Activated B cell treated with CpG ODN at 0.5 μM for 24 hours (primary cell): Measurements from ENCODE around the gene AGXT2. TPM values are rescaled to one million over a fixed set of nuclear protein-coding genes. Genes with fewer than 3 reads are reported as not detected.

Source experiments
- ATAC-seq: fragments of 200-7000 bp; cut with Tn5 transposase; one replicate; pipeline ENCODE4 v1.10.0; 2021; ENCODE audit warnings: low read depth, mild to moderate bottlenecking, moderate library complexity
- CTCF ChIA-PET: fragments of 350-600 bp; sonication (Branson Sonifier 250); formaldehyde crosslinking; loops from one replicate; lab custom pipeline; 2021; ENCODE audit warnings: antibody characterized with exemption; lab: Charles Lee
- POLR2A ChIA-PET: fragments of 350-600 bp; sonication (Branson Sonifier 250); formaldehyde crosslinking; loops from one replicate; lab custom pipeline; 2021; ENCODE audit warnings: antibody characterized with exemption; lab: Charles Lee
- DNase-seq: peaks from one replicate; pipeline ENCODE4 v3.0.0; 2022
- H3K27ac Mint-ChIP-seq: one replicate; pipeline ENCODE4 v1.8.0; 2020; ENCODE audit warnings: mixed read lengths
- H3K27me3 Mint-ChIP-seq: one replicate; pipeline ENCODE4 v1.8.0; 2021; ENCODE audit warnings: mixed read lengths
- H3K36me3 Mint-ChIP-seq: one replicate; pipeline ENCODE4 v1.8.0; 2021; ENCODE audit warnings: low read depth, mixed read lengths
- H3K4me1 Mint-ChIP-seq: one replicate; pipeline ENCODE4 v1.8.0; 2021; ENCODE audit warnings: mixed read lengths
- H3K4me3 Mint-ChIP-seq: one replicate; pipeline ENCODE4 v1.8.0; 2020; ENCODE audit warnings: mild to moderate bottlenecking, mixed read lengths
- H3K9me3 Mint-ChIP-seq: one replicate; pipeline ENCODE4 v1.8.0; 2020; ENCODE audit warnings: mixed read lengths
- intact Hi-C: fragments of 100-400 bp; cut with micrococcal nuclease; formaldehyde crosslinking; loops from one replicate; pipeline ENCODE4 v1.15.1; 2024
- total RNA-seq: library from RNA; stranded (reverse); gene quantifications from 2 replicates; pipeline ENCODE4 v1.2.3, GENCODE V29; 2022
- TF ChIP-seq, protein P1 (sequence below): fragments of 200-600 bp; IDR thresholded peaks from one replicate; pipeline ENCODE4 v1.8.0; 2022; ENCODE audit warnings: antibody characterized with exemption, mild to moderate bottlenecking

The AGXT2 gene
- total RNA-seq, result not detected in 2 replicates

DNA sequence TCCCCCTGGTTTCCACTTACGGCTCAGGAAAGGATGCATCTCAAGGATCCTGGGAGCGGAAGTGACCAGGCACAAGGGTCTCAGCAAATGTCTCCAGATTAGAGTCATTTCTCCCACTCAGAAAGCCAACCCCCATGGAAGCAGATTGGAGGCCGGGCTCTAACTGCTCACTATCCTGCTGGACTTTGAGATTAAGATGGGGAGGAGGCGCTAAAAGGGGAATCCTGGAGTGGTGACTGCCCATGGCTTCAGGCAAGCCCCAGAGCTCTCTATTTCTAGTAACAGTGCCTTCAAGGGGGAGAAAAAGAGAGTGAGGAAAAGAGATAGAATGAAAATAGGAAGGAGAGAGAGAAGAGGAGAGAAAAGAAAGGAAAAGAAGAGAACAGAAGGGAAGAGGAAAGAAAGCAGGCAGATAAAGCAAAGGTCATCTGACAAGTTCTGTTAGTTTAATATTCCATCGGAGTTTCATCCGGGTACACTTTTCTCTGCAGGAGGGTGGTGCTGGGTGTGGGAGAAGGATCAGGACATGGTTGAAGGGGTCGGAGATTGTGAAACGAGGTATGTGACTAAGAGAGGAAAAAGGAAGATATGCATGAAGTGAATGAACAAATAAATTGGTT, at the start of gene AGXT2:
AGXT2 (minus strand) TSS at position 165 of the 620 bp plus-strand sequence; CDS start at position 108, 57 bp downstream.
- ChIA-PET POLR2A (no interaction called here), CTCF (no interaction called here)
- DNase-seq, result no peak
- H3K36me3 Mint-ChIP-seq, result no peaks in the 10 kb centered on the region
- no peak within 1 kb of the TSS for H3K27ac Mint-ChIP-seq
- peaks cover 3% of the 10 kb centered on the region for H3K9me3 Mint-ChIP-seq
- TF ChIP-seq, protein P1, sequence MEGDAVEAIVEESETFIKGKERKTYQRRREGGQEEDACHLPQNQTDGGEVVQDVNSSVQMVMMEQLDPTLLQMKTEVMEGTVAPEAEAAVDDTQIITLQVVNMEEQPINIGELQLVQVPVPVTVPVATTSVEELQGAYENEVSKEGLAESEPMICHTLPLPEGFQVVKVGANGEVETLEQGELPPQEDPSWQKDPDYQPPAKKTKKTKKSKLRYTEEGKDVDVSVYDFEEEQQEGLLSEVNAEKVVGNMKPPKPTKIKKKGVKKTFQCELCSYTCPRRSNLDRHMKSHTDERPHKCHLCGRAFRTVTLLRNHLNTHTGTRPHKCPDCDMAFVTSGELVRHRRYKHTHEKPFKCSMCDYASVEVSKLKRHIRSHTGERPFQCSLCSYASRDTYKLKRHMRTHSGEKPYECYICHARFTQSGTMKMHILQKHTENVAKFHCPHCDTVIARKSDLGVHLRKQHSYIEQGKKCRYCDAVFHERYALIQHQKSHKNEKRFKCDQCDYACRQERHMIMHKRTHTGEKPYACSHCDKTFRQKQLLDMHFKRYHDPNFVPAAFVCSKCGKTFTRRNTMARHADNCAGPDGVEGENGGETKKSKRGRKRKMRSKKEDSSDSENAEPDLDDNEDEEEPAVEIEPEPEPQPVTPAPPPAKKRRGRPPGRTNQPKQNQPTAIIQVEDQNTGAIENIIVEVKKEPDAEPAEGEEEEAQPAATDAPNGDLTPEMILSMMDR, result no peak
- no peak for ATAC-seq
- H3K27me3 Mint-ChIP-seq, result peaks cover 14% of the 10 kb centered on the region
- intact Hi-C loops, result no loop called here
- no peak within 1 kb of the TSS for H3K4me3 Mint-ChIP-seq
- no peaks in the 10 kb centered on the region for H3K4me1 Mint-ChIP-seq

DNA sequence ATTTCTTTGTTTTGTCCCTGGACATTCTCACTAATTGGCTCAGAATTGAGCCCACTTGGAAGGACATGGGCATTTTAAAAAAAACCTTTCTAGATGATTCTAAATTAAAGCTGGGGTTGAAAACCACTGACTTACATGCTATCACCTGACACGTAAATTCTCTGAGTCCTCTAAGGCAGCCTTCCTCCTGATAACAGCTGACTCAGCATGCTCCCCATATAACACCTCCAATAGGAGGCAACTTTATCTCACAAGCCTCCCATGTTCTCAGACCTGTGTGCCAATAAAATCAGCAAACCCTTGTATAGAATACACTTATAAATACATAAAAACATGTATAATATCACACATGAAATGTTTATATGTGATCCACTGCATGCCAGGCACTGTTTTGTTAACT, 49.2 kb upstream of the AGXT2 start:
- Mint-ChIP-seq H3K4me3 (no peak overlapping the region), H3K27ac (no peak overlapping the region), H3K27me3 (peaks cover 8% of the 10 kb centered on the region), H3K9me3 (no peaks in the 10 kb centered on the region), H3K36me3 (no peaks in the 10 kb centered on the region), H3K4me1 (no peaks in the 10 kb centered on the region)
- POLR2A ChIA-PET, result no interaction called here
- DNase-seq (no peak), ATAC-seq (no peak)
- intact Hi-C loops, result loop anchor here (10.0 kb wide), 1 partner anchor 1408 kb away; no protein-coding TSS in a partner anchor
- CTCF ChIA-PET, result no interaction called here
- TF ChIP-seq, protein P1, result no peak

DNA sequence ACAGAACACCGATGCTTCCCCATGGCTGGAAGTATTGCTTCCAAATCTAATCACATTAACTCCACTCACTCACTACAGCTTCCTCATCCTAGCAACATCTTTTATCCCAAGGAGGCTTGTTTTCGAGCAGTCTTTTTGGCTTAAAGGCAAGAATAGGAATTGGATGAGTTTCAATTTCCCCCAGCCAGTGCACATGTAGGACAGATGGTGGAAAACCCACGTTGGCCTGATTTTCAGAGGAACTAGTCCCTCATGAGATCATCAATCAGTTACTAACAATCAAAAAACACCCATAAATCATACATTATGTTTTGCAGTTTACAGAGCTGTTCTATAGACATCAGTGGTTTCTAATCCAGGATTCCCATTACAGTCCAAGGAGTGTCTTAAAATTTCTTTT, 48.5 kb upstream of the AGXT2 start:
- Mint-ChIP-seq H3K27ac (no peak overlapping the region), H3K4me3 (no peak overlapping the region), H3K9me3 (no peaks in the 10 kb centered on the region), H3K4me1 (no peaks in the 10 kb centered on the region), H3K27me3 (peaks cover 4% of the 10 kb centered on the region), H3K36me3 (no peaks in the 10 kb centered on the region)
- DNase-seq, result no peak
- ChIA-PET CTCF (no interaction called here), POLR2A (no interaction called here)
- intact Hi-C loops, result loop anchor here (10.0 kb wide), 1 partner anchor 1409 kb away; no protein-coding TSS in a partner anchor
- TF ChIP-seq, protein P1, result no peak
- no peak for ATAC-seq

- POLR2A ChIA-PET, result no interaction called here
- TF ChIP-seq, protein P1, result no peak
- no peaks in the 10 kb centered on the region for H3K36me3 Mint-ChIP-seq
- H3K4me3 Mint-ChIP-seq, result no peak overlapping the region
- H3K27ac Mint-ChIP-seq, result no peak overlapping the region
- DNase-seq, result no peak
- H3K27me3 Mint-ChIP-seq, result peaks cover 2% of the 10 kb centered on the region
- intact Hi-C loops, result loop anchor here (10.0 kb wide), 1 partner anchor 1409 kb away; no protein-coding TSS in a partner anchor
- no peaks in the 10 kb centered on the region for H3K4me1 Mint-ChIP-seq
- H3K9me3 Mint-ChIP-seq, result no peaks in the 10 kb centered on the region
- ATAC-seq, result no peak
- CTCF ChIA-PET, result interaction anchor here (1.2 kb wide), 1 partner anchor 830 kb away, joined by 3 read pairs; no protein-coding TSS in a partner anchor
These were observed 47.6 kb upstream of the AGXT2 start for GRCh38 chr5:35095366-35095765.

- DNase-seq, result no peak
- no peak for ATAC-seq
- Mint-ChIP-seq H3K9me3 (no peaks in the 10 kb centered on the region), H3K4me1 (no peaks in the 10 kb centered on the region), H3K4me3 (no peak overlapping the region), H3K27ac (no peak overlapping the region), H3K27me3 (peaks cover 2% of the 10 kb centered on the region), H3K36me3 (no peaks in the 10 kb centered on the region)
- intact Hi-C loops, result loop anchor here (10.0 kb wide), 1 partner anchor 1410 kb away; no protein-coding TSS in a partner anchor
- ChIA-PET POLR2A (no interaction called here), CTCF (interaction anchor here (1.2 kb wide), 1 partner anchor 830 kb away, joined by 3 read pairs; no protein-coding TSS in a partner anchor)
- TF ChIP-seq, protein P1, result no peak
These were observed 47.2 kb upstream of the AGXT2 start for GRCh38 chr5:35094948-35095347.
